ENCODE data around the gene ZFC3H1. TPM values are rescaled to one million over a fixed set of nuclear protein-coding genes. Genes with fewer than 3 reads are reported as not detected.

ZFC3H1 gene
- total and polyA plus RNA-seq, 9 of the 15 experiments (the other 6 are each of a cell fraction or from before 2014, with no cell fraction given), result 14.8 to 80.5 (median 22.1) TPM

DNA sequence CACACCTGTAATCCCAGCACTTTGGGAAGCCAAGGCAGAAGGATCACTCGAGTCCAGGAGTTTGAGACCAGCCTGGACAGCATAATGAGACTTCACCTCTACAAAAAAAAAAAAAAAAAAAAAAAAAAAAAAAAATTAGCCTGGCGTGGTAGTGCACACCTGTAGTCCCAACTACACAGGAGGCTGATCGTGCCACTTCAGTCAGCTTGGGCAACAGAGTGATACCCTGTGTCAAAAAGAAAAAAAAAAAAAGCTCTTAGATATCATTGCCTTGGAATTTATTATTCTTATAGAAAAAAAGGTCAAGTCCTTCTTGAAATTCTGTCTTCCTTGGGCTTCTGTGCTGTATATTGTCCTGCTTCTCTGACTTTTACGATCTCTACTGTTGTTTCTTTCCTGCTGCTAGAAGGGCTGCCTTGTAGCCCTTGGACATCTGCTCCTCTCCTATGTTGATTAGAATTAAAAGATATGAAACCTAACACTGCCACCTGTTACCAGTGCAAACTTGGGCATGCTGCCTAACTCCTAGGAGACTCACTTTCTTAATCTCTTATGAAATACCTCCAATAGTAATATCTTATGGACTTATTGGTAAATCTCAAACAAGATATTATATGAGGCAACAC, 28.0 kb upstream of the ZFC3H1 start (continued):
- TF ChIP-seq, protein P1, sequence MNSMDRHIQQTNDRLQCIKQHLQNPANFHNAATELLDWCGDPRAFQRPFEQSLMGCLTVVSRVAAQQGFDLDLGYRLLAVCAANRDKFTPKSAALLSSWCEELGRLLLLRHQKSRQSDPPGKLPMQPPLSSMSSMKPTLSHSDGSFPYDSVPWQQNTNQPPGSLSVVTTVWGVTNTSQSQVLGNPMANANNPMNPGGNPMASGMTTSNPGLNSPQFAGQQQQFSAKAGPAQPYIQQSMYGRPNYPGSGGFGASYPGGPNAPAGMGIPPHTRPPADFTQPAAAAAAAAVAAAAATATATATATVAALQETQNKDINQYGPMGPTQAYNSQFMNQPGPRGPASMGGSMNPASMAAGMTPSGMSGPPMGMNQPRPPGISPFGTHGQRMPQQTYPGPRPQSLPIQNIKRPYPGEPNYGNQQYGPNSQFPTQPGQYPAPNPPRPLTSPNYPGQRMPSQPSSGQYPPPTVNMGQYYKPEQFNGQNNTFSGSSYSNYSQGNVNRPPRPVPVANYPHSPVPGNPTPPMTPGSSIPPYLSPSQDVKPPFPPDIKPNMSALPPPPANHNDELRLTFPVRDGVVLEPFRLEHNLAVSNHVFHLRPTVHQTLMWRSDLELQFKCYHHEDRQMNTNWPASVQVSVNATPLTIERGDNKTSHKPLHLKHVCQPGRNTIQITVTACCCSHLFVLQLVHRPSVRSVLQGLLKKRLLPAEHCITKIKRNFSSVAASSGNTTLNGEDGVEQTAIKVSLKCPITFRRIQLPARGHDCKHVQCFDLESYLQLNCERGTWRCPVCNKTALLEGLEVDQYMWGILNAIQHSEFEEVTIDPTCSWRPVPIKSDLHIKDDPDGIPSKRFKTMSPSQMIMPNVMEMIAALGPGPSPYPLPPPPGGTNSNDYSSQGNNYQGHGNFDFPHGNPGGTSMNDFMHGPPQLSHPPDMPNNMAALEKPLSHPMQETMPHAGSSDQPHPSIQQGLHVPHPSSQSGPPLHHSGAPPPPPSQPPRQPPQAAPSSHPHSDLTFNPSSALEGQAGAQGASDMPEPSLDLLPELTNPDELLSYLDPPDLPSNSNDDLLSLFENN (IDR thresholded peaks at IDR 0.05; ENCODE audit: low read depth in 2 of 2, low read length in 2 of 2), result no peak
- TF ChIP-seq NCOA2 (IDR thresholded peaks at IDR 0.05; ENCODE audit: partially characterized antibody in 2 of 2), result no peak
- no peak for TF ChIP-seq CHD2 (IDR thresholded peaks at IDR 0.05; ENCODE audit: low read depth, low read length)
- no peak for TF ChIP-seq ZNF232 (CRISPR knock-in tag; IDR thresholded peaks at IDR 0.05)
- no peak for TF ChIP-seq HDAC2 (IDR thresholded peaks at IDR 0.05)
- TF ChIP-seq RBFOX2 (IDR thresholded peaks at IDR 0.05; ENCODE audit: low read depth, low read length), result no peak
- no peak for TF ChIP-seq XRCC5 (IDR thresholded peaks at IDR 0.05; ENCODE audit: low read depth, low read length)
- no peak for TF ChIP-seq JUNB (CRISPR knock-in tag; conservative IDR thresholded peaks at IDR 0.05)
- TF ChIP-seq MAFG (tag; conservative IDR thresholded peaks at IDR 0.05), result no peak
- no peak for TF ChIP-seq FUS (optimal IDR thresholded peaks at IDR 0.05; ENCODE audit: low read depth, low read length)
- TF ChIP-seq, protein P2, sequence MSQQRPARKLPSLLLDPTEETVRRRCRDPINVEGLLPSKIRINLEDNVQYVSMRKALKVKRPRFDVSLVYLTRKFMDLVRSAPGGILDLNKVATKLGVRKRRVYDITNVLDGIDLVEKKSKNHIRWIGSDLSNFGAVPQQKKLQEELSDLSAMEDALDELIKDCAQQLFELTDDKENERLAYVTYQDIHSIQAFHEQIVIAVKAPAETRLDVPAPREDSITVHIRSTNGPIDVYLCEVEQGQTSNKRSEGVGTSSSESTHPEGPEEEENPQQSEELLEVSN (IDR thresholded peaks at IDR 0.05; ENCODE audit: borderline replicate concordance in 1 of 2, extremely low read depth in 1 of 2, insufficient read depth in 1 of 2, insufficient read length in 1 of 2, low read depth in 1 of 2, low read length in 1 of 2, poor library complexity in 1 of 2, severe bottlenecking in 1 of 2), result no peak
- TF ChIP-seq, protein P3, sequence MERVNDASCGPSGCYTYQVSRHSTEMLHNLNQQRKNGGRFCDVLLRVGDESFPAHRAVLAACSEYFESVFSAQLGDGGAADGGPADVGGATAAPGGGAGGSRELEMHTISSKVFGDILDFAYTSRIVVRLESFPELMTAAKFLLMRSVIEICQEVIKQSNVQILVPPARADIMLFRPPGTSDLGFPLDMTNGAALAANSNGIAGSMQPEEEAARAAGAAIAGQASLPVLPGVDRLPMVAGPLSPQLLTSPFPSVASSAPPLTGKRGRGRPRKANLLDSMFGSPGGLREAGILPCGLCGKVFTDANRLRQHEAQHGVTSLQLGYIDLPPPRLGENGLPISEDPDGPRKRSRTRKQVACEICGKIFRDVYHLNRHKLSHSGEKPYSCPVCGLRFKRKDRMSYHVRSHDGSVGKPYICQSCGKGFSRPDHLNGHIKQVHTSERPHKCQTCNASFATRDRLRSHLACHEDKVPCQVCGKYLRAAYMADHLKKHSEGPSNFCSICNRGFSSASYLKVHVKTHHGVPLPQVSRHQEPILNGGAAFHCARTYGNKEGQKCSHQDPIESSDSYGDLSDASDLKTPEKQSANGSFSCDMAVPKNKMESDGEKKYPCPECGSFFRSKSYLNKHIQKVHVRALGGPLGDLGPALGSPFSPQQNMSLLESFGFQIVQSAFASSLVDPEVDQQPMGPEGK (CRISPR knock-in tag; IDR thresholded peaks at IDR 0.05; ENCODE audit: borderline replicate concordance), result no peak
- TF ChIP-seq, protein P4, sequence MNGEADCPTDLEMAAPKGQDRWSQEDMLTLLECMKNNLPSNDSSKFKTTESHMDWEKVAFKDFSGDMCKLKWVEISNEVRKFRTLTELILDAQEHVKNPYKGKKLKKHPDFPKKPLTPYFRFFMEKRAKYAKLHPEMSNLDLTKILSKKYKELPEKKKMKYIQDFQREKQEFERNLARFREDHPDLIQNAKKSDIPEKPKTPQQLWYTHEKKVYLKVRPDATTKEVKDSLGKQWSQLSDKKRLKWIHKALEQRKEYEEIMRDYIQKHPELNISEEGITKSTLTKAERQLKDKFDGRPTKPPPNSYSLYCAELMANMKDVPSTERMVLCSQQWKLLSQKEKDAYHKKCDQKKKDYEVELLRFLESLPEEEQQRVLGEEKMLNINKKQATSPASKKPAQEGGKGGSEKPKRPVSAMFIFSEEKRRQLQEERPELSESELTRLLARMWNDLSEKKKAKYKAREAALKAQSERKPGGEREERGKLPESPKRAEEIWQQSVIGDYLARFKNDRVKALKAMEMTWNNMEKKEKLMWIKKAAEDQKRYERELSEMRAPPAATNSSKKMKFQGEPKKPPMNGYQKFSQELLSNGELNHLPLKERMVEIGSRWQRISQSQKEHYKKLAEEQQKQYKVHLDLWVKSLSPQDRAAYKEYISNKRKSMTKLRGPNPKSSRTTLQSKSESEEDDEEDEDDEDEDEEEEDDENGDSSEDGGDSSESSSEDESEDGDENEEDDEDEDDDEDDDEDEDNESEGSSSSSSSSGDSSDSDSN (IDR thresholded peaks at IDR 0.05; ENCODE audit: borderline replicate concordance in 1 of 2, low read depth in 2 of 2, low read length in 2 of 2), result no peak

Measured in K562 (cell line).